Measurements from ENCODE around the gene APBB2. TPM values are rescaled to one million over a fixed set of nuclear protein-coding genes. Genes with fewer than 3 reads are reported as not detected.

APBB2 gene
- total and polyA plus RNA-seq, 10 of the 15 experiments (the other 5 are each of a cell fraction or from before 2014, with no cell fraction given) = 2.7 to 24.6 (median 19.0) TPM

DNA sequence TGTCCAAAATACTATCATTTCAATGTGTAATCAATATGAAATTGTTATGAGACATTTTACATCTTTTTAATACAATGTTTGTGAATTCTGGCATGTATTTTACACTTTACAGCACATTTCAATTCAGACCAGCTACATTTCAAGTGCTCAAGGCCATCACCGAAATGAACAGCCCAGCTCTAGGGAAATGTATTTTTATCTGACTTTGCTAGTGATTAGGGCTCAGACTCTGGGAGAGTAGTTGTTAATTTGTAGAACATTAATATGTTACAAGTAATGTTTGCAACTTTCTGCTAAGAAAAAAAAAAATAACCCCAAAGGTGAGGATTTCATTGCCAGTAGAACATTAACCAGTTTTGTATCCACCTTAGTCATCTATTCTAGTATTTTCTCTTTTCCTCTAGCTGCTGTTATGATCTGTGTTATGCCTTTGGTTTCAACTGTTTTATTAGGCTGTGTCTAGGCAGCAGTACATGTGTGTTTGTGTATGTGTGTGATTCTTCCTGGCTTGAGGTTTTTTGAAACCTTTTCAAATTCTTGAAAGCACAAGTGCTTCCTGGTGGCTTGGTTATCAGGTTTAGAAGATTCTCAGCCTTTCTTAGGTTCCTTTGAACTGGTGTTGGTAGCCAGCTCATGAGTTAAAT is 338.7 kb downstream of the APBB2 start:
- POLR2A ChIA-PET = interaction anchor here (0.7 kb wide), 2 partner anchors 11 to 401 kb away, joined by 3 to 4 read pairs; no protein-coding TSS in a partner anchor
- CTCF ChIA-PET = interaction anchor here (0.7 to 1.6 kb wide), 6 partner anchors 9 to 140 kb away, joined by 3 to 5 read pairs (median 4); no protein-coding TSS in a partner anchor
- H3K9ac ChIP-seq (ENCODE audit: control insufficient read depth, insufficient read depth, low read length) = no peak overlapping the region
- BruUV-seq (replicated peaks) = no TSS peak
- peaks cover 0 to 7% of the 10 kb centered on the region in 2 experiments; a peak in 2 of 4 replicates for H3K36me3 ChIP-seq (ENCODE audit: control insufficient read depth in 2 of 2, insufficient read depth in 2 of 2, low read length in 1 of 2)
- FAIRE-seq (no peak), DNase-seq (ENCODE audit: low read depth, low spot score) (no peak), ATAC-seq (peak; percentile 60)
- RAD21 ChIA-PET (ENCODE audit: unreplicated experiment) = no interaction called here
- H4K20me1 ChIP-seq (ENCODE audit: control insufficient read depth, insufficient read depth) = no peaks in the 10 kb centered on the region
- SMC1A ChIA-PET (ENCODE audit: uncharacterized antibody, unreplicated experiment) = interaction anchor here (0.6 to 2.2 kb wide), 5 partner anchors 11 to 144 kb away, joined by 3 to 12 read pairs (median 3); no protein-coding TSS in a partner anchor
- H2AFZ ChIP-seq (ENCODE audit: control insufficient read depth, low read depth, low read length) = no peak overlapping the region
- no peak overlapping the region for H3K4me3 ChIP-seq
- H3K4me2 ChIP-seq (ENCODE audit: control insufficient read depth, insufficient read depth) = no peak overlapping the region
- in situ Hi-C loops (cut with MboI) = no loop called here
- intact Hi-C loops (cut with micrococcal nuclease; ENCODE audit: unreplicated experiment) = no loop called here
- TF ChIP-seq TARDBP (IDR thresholded peaks at IDR 0.05; ENCODE audit: borderline replicate concordance) (no peak), ZSCAN29 (IDR thresholded peaks at IDR 0.05) (no peak)
- H3K27ac ChIP-seq (ENCODE audit: control insufficient read depth, insufficient read depth) = no peak overlapping the region
- 100% methylated on average over 1 of the region's 1 CpG for whole genome bisulfite sequencing (ENCODE audit: insufficient coverage, insufficient replicate concordance, low lambda C conversion rate, missing lambda C conversion rate)
- H3K9me3 ChIP-seq (replicated peaks; ENCODE audit: control insufficient read depth, insufficient read depth, low read length) = no peaks in the 10 kb centered on the region
- no peaks in the 10 kb centered on the region for H3K27me3 ChIP-seq (replicated peaks in 1 of 2; ENCODE audit: control insufficient read depth in 2 of 2, insufficient read depth in 2 of 2, low read length in 1 of 2)
- H3K79me2 ChIP-seq (ENCODE audit: control insufficient read depth, insufficient read depth, low read length) = no peaks in the 10 kb centered on the region
- H3K4me1 ChIP-seq (ENCODE audit: control insufficient read depth, insufficient read depth, low read length) = no peaks in the 10 kb centered on the region

DNA sequence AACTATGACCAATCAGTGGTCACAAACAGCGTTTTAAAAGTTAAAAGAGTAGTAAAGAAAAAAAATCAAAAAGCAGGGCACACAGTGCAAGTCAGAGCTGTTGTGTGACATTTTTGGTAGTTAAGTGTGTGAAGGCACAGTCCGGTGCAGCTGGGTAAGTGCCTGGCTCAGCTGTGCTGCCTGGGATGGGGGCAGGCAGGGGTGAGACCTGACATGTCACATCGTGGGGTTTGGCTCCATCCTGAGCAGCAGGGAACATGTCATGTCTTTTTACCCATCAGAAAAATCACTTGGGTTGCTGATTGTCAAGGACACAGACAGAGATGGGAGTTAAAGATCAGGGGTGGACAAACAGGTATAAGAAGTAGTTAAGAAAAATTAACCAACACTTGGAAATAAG is 339.4 kb downstream of the APBB2 start:
- H3K79me2 ChIP-seq (ENCODE audit: control insufficient read depth, insufficient read depth, low read length) = no peaks in the 10 kb centered on the region
- no peak overlapping the region for H2AFZ ChIP-seq (ENCODE audit: control insufficient read depth, low read depth, low read length)
- H3K4me3 ChIP-seq = no peak overlapping the region
- DNase-seq (ENCODE audit: low read depth, low spot score) (no peak), ATAC-seq (no peak), FAIRE-seq (no peak)
- no peaks in the 10 kb centered on the region for H3K4me1 ChIP-seq (ENCODE audit: control insufficient read depth, insufficient read depth, low read length)
- no peak overlapping the region for H3K27ac ChIP-seq (ENCODE audit: control insufficient read depth, insufficient read depth)
- SMC1A ChIA-PET (ENCODE audit: uncharacterized antibody, unreplicated experiment) = interaction anchor here (1.0 to 2.2 kb wide), 4 partner anchors 10 to 137 kb away, joined by 3 to 12 read pairs (median 4); no protein-coding TSS in a partner anchor
- no peak overlapping the region for H3K4me2 ChIP-seq (ENCODE audit: control insufficient read depth, insufficient read depth)
- RAD21 ChIA-PET (ENCODE audit: unreplicated experiment) = no interaction called here
- H4K20me1 ChIP-seq (ENCODE audit: control insufficient read depth, insufficient read depth) = no peaks in the 10 kb centered on the region
- H3K36me3 ChIP-seq (ENCODE audit: control insufficient read depth in 2 of 2, insufficient read depth in 2 of 2, low read length in 1 of 2) = no peaks in the 10 kb centered on the region
- H3K27me3 ChIP-seq (replicated peaks in 1 of 2; ENCODE audit: control insufficient read depth in 2 of 2, insufficient read depth in 2 of 2, low read length in 1 of 2) = no peaks in the 10 kb centered on the region
- intact Hi-C loops (cut with micrococcal nuclease; ENCODE audit: unreplicated experiment) (no loop called here), in situ Hi-C loops (cut with MboI) (no loop called here)
- no peak overlapping the region for H3K9ac ChIP-seq (ENCODE audit: control insufficient read depth, insufficient read depth, low read length)
- CTCF ChIA-PET = interaction anchor here (0.7 to 1.6 kb wide), 7 partner anchors 8 to 139 kb away, joined by 3 to 5 read pairs (median 3); no protein-coding TSS in a partner anchor
- 33% methylated on average over 3 of the region's 3 CpGs for WGBS (ENCODE audit: insufficient coverage, insufficient replicate concordance, low lambda C conversion rate, missing lambda C conversion rate)
- H3K9me3 ChIP-seq (replicated peaks; ENCODE audit: control insufficient read depth, insufficient read depth, low read length) = no peaks in the 10 kb centered on the region
- BruUV-seq (replicated peaks) = no TSS peak
- POLR2A ChIA-PET = interaction anchor here (0.7 kb wide), 1 partner anchor 402 kb away, joined by 3 read pairs; no protein-coding TSS in a partner anchor
- TF ChIP-seq NFIC (IDR thresholded peaks at IDR 0.05; ENCODE audit: low read depth, low read length) (no peak), NBN (IDR thresholded peaks at IDR 0.05) (no peak), GABPA (IDR thresholded peaks at IDR 0.05; ENCODE audit: low read depth) (no peak), ZNF24 (IDR thresholded peaks at IDR 0.05) (no peak), SUPT20H (IDR thresholded peaks at IDR 0.05; ENCODE audit: borderline replicate concordance, control insufficient read depth, low read depth, low read length) (no peak), BMI1 (IDR thresholded peaks at IDR 0.05; ENCODE audit: borderline replicate concordance) (no peak)
- TF ChIP-seq, protein P1, sequence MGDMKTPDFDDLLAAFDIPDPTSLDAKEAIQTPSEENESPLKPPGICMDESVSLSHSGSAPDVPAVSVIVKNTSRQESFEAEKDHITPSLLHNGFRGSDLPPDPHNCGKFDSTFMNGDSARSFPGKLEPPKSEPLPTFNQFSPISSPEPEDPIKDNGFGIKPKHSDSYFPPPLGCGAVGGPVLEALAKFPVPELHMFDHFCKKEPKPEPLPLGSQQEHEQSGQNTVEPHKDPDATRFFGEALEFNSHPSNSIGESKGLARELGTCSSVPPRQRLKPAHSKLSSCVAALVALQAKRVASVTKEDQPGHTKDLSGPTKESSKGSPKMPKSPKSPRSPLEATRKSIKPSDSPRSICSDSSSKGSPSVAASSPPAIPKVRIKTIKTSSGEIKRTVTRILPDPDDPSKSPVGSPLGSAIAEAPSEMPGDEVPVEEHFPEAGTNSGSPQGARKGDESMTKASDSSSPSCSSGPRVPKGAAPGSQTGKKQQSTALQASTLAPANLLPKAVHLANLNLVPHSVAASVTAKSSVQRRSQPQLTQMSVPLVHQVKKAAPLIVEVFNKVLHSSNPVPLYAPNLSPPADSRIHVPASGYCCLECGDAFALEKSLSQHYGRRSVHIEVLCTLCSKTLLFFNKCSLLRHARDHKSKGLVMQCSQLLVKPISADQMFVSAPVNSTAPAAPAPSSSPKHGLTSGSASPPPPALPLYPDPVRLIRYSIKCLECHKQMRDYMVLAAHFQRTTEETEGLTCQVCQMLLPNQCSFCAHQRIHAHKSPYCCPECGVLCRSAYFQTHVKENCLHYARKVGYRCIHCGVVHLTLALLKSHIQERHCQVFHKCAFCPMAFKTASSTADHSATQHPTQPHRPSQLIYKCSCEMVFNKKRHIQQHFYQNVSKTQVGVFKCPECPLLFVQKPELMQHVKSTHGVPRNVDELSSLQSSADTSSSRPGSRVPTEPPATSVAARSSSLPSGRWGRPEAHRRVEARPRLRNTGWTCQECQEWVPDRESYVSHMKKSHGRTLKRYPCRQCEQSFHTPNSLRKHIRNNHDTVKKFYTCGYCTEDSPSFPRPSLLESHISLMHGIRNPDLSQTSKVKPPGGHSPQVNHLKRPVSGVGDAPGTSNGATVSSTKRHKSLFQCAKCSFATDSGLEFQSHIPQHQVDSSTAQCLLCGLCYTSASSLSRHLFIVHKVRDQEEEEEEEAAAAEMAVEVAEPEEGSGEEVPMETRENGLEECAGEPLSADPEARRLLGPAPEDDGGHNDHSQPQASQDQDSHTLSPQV (IDR thresholded peaks at IDR 0.05) = no peak
- TF ChIP-seq, protein P2, sequence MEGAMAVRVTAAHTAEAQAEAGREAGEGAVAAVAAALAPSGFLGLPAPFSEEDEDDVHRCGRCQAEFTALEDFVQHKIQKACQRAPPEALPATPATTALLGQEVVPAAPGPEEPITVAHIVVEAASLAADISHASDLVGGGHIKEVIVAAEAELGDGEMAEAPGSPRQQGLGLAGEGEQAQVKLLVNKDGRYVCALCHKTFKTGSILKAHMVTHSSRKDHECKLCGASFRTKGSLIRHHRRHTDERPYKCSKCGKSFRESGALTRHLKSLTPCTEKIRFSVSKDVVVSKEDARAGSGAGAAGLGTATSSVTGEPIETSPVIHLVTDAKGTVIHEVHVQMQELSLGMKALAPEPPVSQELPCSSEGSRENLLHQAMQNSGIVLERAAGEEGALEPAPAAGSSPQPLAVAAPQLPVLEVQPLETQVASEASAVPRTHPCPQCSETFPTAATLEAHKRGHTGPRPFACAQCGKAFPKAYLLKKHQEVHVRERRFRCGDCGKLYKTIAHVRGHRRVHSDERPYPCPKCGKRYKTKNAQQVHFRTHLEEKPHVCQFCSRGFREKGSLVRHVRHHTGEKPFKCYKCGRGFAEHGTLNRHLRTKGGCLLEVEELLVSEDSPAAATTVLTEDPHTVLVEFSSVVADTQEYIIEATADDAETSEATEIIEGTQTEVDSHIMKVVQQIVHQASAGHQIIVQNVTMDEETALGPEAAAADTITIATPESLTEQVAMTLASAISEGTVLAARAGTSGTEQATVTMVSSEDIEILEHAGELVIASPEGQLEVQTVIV (IDR thresholded peaks at IDR 0.05; ENCODE audit: borderline replicate concordance, partially characterized antibody) = no peak
